Panc1 (cell line): ENCODE measurements around the gene MUCL3. TPM values are rescaled to one million over a fixed set of nuclear protein-coding genes. Genes with fewer than 3 reads are reported as not detected.

ENCODE experiments used
- ATAC-seq: fragments of 200-7000 bp; cut with Tn5 transposase; 2 replicates; pipeline ENCODE4 v1.9.1; 2020; ENCODE audit warnings: mild to moderate bottlenecking, moderate library complexity
- BruUV-seq: library from RNA; stranded (reverse); fragments of 400-500 nt; replicated peaks from 2 replicates; lab custom pipeline; 2021; lab: Mats Ljungman, UMichigan
- CTCF ChIA-PET: fragments of 300-600 bp; sonication (Branson Sonifier 250); formaldehyde crosslinking; loops from one replicate; lab custom pipeline; 2022; ENCODE audit warnings: antibody characterized with exemption; lab: Charles Lee
- POLR2A ChIA-PET: fragments of 300-600 bp; sonication (Branson Sonifier 250); formaldehyde crosslinking; loops from one replicate; lab custom pipeline; 2022; ENCODE audit warnings: antibody characterized with exemption; lab: Charles Lee
- DNase-seq: peaks from one replicate; pipeline ENCODE4 v3.0.0-alpha.2; 2010; ENCODE audit warnings: low read depth, low spot score
- H3K27ac ChIP-seq: 2 replicates; pipeline ENCODE4 v1.5.1; 2011; ENCODE audit warnings: mild to moderate bottlenecking, low read length, inconsistent platforms
- H3K27me3 ChIP-seq: fragments of 200-500 bp; sonication (Bioruptor generic); 2 replicates; pipeline ENCODE4 v1.6.0; 2014; ENCODE audit warnings: low read length, inconsistent platforms; ENCODE audit not compliant: control insufficient read depth, insufficient read depth
- H3K36me3 ChIP-seq: fragments of 200-500 bp; sonication (Bioruptor generic); 2 replicates; pipeline ENCODE4 v1.5.1; 2014; ENCODE audit warnings: inconsistent platforms, mild to moderate bottlenecking, low read length, moderate library complexity; ENCODE audit not compliant: control insufficient read depth, insufficient read depth
- H3K4me1 ChIP-seq: 2 replicates; pipeline ENCODE4 v1.5.1; 2011; ENCODE audit warnings: inconsistent platforms, mild to moderate bottlenecking, low read length, moderate library complexity; ENCODE audit not compliant: control insufficient read depth, insufficient read depth
- H3K4me3 ChIP-seq, 2 experiments: 2 replicates each; pipeline ENCODE4 v1.5.1; 2011 to 2012; ENCODE audit warnings: low read depth in 2 of 2, low read length in 2 of 2, mild to moderate bottlenecking in 2 of 2, inconsistent platforms in 1 of 2, moderate library complexity in 1 of 2
- H3K9me3 ChIP-seq: fragments of 200-500 bp; sonication (Bioruptor generic); 2 replicates; pipeline ENCODE4 v1.5.1; 2014; ENCODE audit warnings: low read depth, mild to moderate bottlenecking, inconsistent platforms, low read length, moderate library complexity; ENCODE audit not compliant: control insufficient read depth, insufficient read depth
- CTCF ChIP-seq: fragments of 450-650 bp; IDR thresholded peaks from 2 replicates; pipeline ENCODE4 v1.5.1; 2017; ENCODE audit warnings: mild to moderate bottlenecking
- POLR2AphosphoS5 ChIP-seq: IDR thresholded peaks from 2 replicates; pipeline ENCODE4 v1.6.1; 2012; ENCODE audit warnings: mild to moderate bottlenecking, low read depth, low read length, moderate library complexity
- SIN3A ChIP-seq: IDR thresholded peaks from 2 replicates; pipeline ENCODE4 v1.6.1; 2012; ENCODE audit warnings: low read depth, mild to moderate bottlenecking, low read length, moderate library complexity, borderline replicate concordance; ENCODE audit not compliant: insufficient read depth
- TCF7L2 ChIP-seq: IDR thresholded peaks from 2 replicates; pipeline ENCODE4 v1.6.1; 2011; ENCODE audit warnings: mild to moderate bottlenecking, low read depth, low read length, inconsistent platforms
- in situ Hi-C: cut with HindIII; loops from 2 replicates; pipeline ENCODE4 v1.10.0; 2016; ENCODE audit warnings: low sequenced_read_pairs, low pct_unique_long_range_greater_than_20kb
- intact Hi-C: fragments of 100-400 bp; cut with micrococcal nuclease; formaldehyde crosslinking; loops from one replicate; pipeline ENCODE4 v1.10.0; 2022; ENCODE audit not compliant: unreplicated experiment
- total RNA-seq: library from RNA; stranded (reverse); gene quantifications from one replicate; pipeline ENCODE4 v1.2.1, GENCODE V29; 2021; ENCODE audit not compliant: unreplicated experiment
- TF ChIP-seq, protein P1 (sequence below), 2 experiments: IDR thresholded peaks; 2 replicates each; pipeline ENCODE4 v1.6.1; 2011 to 2012; ENCODE audit warnings: low read depth in 2 of 2, control low read depth in 1 of 2, low read length in 1 of 2, mild to moderate bottlenecking in 1 of 2, moderate library complexity in 1 of 2; ENCODE audit not compliant: insufficient read depth in 1 of 2

Gene MUCL3
- total RNA-seq, 1 experiment from 2014 or later, result not detected

DNA sequence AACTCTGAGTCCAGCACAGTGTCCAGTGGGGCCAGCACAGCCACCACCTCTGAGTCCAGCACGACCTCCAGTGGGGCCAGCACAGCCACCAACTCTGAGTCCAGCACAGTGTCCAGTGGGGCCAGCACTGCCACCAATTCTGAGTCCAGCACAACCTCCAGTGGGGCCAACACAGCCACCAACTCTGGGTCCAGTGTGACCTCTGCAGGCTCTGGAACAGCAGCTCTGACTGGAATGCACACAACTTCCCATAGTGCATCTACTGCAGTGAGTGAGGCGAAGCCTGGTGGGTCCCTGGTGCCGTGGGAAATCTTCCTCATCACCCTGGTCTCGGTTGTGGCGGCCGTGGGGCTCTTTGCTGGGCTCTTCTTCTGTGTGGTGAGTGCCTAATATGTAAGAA, 46.5 kb downstream of the MUCL3 start:
- ChIA-PET CTCF (no interaction called here), POLR2A (no interaction called here)
- Histone ChIP-seq H3K27ac (no peak overlapping the region), H3K27me3 (no peaks in the 10 kb centered on the region), H3K4me3 (no peak overlapping the region), H3K4me1 (no peaks in the 10 kb centered on the region; the same call in 1 of the 2 replicates), H3K36me3 (no peaks in the 10 kb centered on the region), H3K9me3 (no peaks in the 10 kb centered on the region)
- BruUV-seq, result no TSS peak
- no peak for TF ChIP-seq CTCF
- TF ChIP-seq TCF7L2, result no peak
- TF ChIP-seq POLR2AphosphoS5, result no peak
- TF ChIP-seq SIN3A, result no peak
- TF ChIP-seq, protein P1, sequence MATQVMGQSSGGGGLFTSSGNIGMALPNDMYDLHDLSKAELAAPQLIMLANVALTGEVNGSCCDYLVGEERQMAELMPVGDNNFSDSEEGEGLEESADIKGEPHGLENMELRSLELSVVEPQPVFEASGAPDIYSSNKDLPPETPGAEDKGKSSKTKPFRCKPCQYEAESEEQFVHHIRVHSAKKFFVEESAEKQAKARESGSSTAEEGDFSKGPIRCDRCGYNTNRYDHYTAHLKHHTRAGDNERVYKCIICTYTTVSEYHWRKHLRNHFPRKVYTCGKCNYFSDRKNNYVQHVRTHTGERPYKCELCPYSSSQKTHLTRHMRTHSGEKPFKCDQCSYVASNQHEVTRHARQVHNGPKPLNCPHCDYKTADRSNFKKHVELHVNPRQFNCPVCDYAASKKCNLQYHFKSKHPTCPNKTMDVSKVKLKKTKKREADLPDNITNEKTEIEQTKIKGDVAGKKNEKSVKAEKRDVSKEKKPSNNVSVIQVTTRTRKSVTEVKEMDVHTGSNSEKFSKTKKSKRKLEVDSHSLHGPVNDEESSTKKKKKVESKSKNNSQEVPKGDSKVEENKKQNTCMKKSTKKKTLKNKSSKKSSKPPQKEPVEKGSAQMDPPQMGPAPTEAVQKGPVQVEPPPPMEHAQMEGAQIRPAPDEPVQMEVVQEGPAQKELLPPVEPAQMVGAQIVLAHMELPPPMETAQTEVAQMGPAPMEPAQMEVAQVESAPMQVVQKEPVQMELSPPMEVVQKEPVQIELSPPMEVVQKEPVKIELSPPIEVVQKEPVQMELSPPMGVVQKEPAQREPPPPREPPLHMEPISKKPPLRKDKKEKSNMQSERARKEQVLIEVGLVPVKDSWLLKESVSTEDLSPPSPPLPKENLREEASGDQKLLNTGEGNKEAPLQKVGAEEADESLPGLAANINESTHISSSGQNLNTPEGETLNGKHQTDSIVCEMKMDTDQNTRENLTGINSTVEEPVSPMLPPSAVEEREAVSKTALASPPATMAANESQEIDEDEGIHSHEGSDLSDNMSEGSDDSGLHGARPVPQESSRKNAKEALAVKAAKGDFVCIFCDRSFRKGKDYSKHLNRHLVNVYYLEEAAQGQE (IDR thresholded peaks at IDR 0.05; ENCODE audit: insufficient read depth in 1 of 2, low read depth in 2 of 2, low read length in 1 of 2), result no peak
- DNase-seq (no peak), ATAC-seq (no peak)
- intact Hi-C loops, result no loop called here
- in situ Hi-C loops, result no loop called here

DNA sequence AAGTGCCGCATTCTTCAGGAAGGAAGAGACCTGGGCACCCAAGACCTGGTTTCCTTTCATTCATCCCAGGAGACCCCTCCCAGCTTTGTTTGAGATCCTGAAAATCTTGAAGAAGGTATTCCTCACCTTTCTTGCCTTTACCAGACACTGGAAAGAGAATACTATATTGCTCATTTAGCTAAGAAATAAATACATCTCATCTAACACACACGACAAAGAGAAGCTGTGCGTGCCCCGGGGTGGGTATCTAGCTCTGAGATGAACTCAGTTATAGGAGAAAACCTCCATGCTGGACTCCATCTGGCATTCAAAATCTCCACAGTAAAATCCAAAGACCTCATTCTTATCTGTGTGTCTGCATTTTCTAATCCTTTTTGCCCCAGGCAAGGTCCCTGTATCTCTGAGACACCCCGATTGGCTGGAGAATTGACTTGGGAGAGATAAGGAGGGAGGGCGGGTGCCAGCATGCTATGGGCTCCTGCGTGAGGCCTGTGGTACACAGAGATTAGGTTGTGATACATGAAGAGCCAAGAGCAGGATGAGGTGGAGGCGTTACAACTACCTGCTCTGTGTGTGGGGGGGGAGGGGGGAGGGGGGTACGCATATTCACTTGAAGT, 47.5 kb downstream of the MUCL3 start:
- BruUV-seq, result no TSS peak
- Histone ChIP-seq H3K27ac (no peak overlapping the region), H3K4me1 (no peaks in the 10 kb centered on the region; the same call in 1 of the 2 replicates), H3K4me3 (no peak overlapping the region), H3K27me3 (no peaks in the 10 kb centered on the region), H3K9me3 (no peaks in the 10 kb centered on the region), H3K36me3 (no peaks in the 10 kb centered on the region)
- in situ Hi-C loops (no loop called here), intact Hi-C loops (no loop called here)
- ATAC-seq, result no peak
- TF ChIP-seq POLR2AphosphoS5 (no peak), SIN3A (no peak), TCF7L2 (no peak), CTCF (no peak)
- TF ChIP-seq, protein P1 (IDR thresholded peaks at IDR 0.05; ENCODE audit: insufficient read depth in 1 of 2, low read depth in 2 of 2, low read length in 1 of 2), result no peak
- ChIA-PET CTCF (no interaction called here), POLR2A (no interaction called here)
- DNase-seq, result no peak
